ENCODE data around the gene VEGFD.

GRCh38 chrX:15298201-15298600 lies 86.0 kb downstream of the VEGFD start:
- TF ChIP-seq CTCF (IDR thresholded peaks at IDR 0.05; ENCODE audit: low read depth, low read length) (no peak), POLR2A (IDR thresholded peaks at IDR 0.05; ENCODE audit: extremely low read depth, insufficient read length) (no peak), MAX (IDR thresholded peaks at IDR 0.05; ENCODE audit: low read depth, low read length) (no peak)

Measured in NB4 (cell line).